Keratinocyte (primary cell): ENCODE data around the gene VANGL2. TPM values are rescaled to one million over a fixed set of nuclear protein-coding genes. Genes with fewer than 3 reads are reported as not detected.

Experiments used
- DNase-seq: peaks from one replicate; pipeline ENCODE4 v3.0.0-alpha.2; 2011; ENCODE audit warnings: low read depth, missing footprints, low spot score
- FAIRE-seq: peaks from 2 replicates; lab custom pipeline; 2011; peaks lifted over from hg19 to GRCh38; lab: Jason Lieb, UNC
- H2AFZ ChIP-seq: 2 replicates; pipeline ENCODE4 v1.6.0; 2012; ENCODE audit warnings: low read length, control low read depth, inconsistent platforms; ENCODE audit not compliant: control insufficient read depth
- H3K27ac ChIP-seq: 2 replicates; pipeline ENCODE4 v1.5.1; 2011; ENCODE audit warnings: low read length; ENCODE audit not compliant: control insufficient read depth, insufficient read depth
- H3K27me3 ChIP-seq: 3 replicates; pipeline ENCODE4 v1.6.0; 2011; ENCODE audit warnings: low read length; ENCODE audit not compliant: control insufficient read depth, insufficient read depth; ENCODE audit errors: extremely low read depth
- H3K36me3 ChIP-seq, 2 experiments: 2 replicates in 1 of 2; 3 replicates in 1 of 2; pipeline ENCODE4 v1.5.1; 2011; ENCODE audit warnings: low read length in 2 of 2, mild to moderate bottlenecking in 1 of 2; ENCODE audit not compliant: control insufficient read depth in 2 of 2, insufficient read depth in 2 of 2; ENCODE audit errors: extremely low read depth in 1 of 2
- H3K4me1 ChIP-seq: 3 replicates; pipeline ENCODE4 v1.5.1; 2011; ENCODE audit warnings: low read length; ENCODE audit not compliant: control insufficient read depth, insufficient read depth; ENCODE audit errors: extremely low read depth
- H3K4me2 ChIP-seq: 3 replicates; pipeline ENCODE4 v1.6.0; 2011; ENCODE audit warnings: low read depth, low read length; ENCODE audit not compliant: control insufficient read depth, insufficient read depth; ENCODE audit errors: extremely low read depth
- H3K4me3 ChIP-seq, 3 experiments: fragments of 200-600 bp in 1 of 3; sonication (generic) in 1 of 3; 2 replicates in 2 of 3; 3 replicates in 1 of 3; pipeline ENCODE4 v1.5.1; 2011 to 2016; ENCODE audit warnings: low read length in 3 of 3, mild to moderate bottlenecking in 3 of 3, control low read depth in 2 of 3, inconsistent platforms in 1 of 3, low read depth in 1 of 3, mixed read lengths in 1 of 3, mixed run types in 1 of 3, moderate library complexity in 1 of 3; ENCODE audit not compliant: control insufficient read depth in 2 of 3, insufficient read depth in 2 of 3; ENCODE audit errors: extremely low read depth in 1 of 3
- H3K79me2 ChIP-seq: 2 replicates; pipeline ENCODE4 v1.6.0; 2012; ENCODE audit warnings: low read length; ENCODE audit not compliant: control insufficient read depth, insufficient read depth
- H3K9ac ChIP-seq: 3 replicates; pipeline ENCODE4 v1.6.0; 2011; ENCODE audit warnings: low read length; ENCODE audit not compliant: control insufficient read depth, insufficient read depth; ENCODE audit errors: extremely low read depth
- H3K9me1 ChIP-seq: 3 replicates; pipeline ENCODE4 v1.6.0; 2011; ENCODE audit warnings: low read length; ENCODE audit not compliant: control insufficient read depth, insufficient read depth; ENCODE audit errors: extremely low read depth
- H3K9me3 ChIP-seq: 2 replicates; pipeline ENCODE4 v1.5.1; 2012; ENCODE audit warnings: low read depth, low read length; ENCODE audit not compliant: control insufficient read depth
- H4K20me1 ChIP-seq: 3 replicates; pipeline ENCODE4 v1.6.0; 2011; ENCODE audit warnings: low read length; ENCODE audit not compliant: control insufficient read depth, insufficient read depth; ENCODE audit errors: extremely low read depth
- CTCF ChIP-seq, 3 experiments: IDR thresholded peaks in 1 of 3; conservative IDR thresholded peaks in 1 of 3; optimal IDR thresholded peaks in 1 of 3; 2 replicates in 2 of 3; 3 replicates in 1 of 3; pipeline versions ENCODE3 to v1.5.1; 2011; ENCODE audit warnings: low read length in 3 of 3, mild to moderate bottlenecking in 3 of 3, moderate library complexity in 2 of 3, control low read depth in 1 of 3, inconsistent platforms in 1 of 3; ENCODE audit not compliant: insufficient read depth in 2 of 3; ENCODE audit errors: extremely low read depth in 1 of 3
- EZH2 ChIP-seq: IDR thresholded peaks from one replicate; pipeline ENCODE4 v1.6.1; 2012; ENCODE audit warnings: inconsistent platforms, mild to moderate bottlenecking, low read length, moderate library complexity
- dilution Hi-C: fragments of 300-500 bp; cut with MboI; formaldehyde crosslinking; loops from one replicate; pipeline ENCODE4 v1.7.0; 2020; ENCODE audit warnings: low sequenced_read_pairs; ENCODE audit not compliant: extremely low pct_ligation_motif_present
- polyA plus RNA-seq, 5 experiments: library from polyadenylated mRNA; depleted of rRNA in 3 of 5; stranded (reverse) in 3 of 5; stranded (forward) in 1 of 5; unstranded in 1 of 5; fragments of >200 nt; gene quantifications; 1 replicate in 1 of 5; 2 replicates in 3 of 5; 3 replicates in 1 of 5; pipeline versions ENCODE4 v1.2.1 to v1.2.3, GENCODE V29; 2011 to 2012; ENCODE audit warnings: missing spikeins in 2 of 5, low read depth in 1 of 5, low replicate concordance in 1 of 5
- small RNA-seq, 3 experiments: library from RNA; depleted of rRNA; stranded (forward); fragments of <200 nt; gene quantifications; one replicate each; pipeline ENCODE3, GENCODE V24; 2012; ENCODE audit warnings: low read depth in 3 of 3, low replicate concordance in 1 of 3; ENCODE audit not compliant: insufficient read length in 3 of 3

The VANGL2 gene
- polyA plus RNA-seq, 1 donor (not counting 4 experiments of a cell fraction or from before 2014, with no cell fraction given), result 10.9 TPM

GRCh38 chr1:160474392-160475242, 74.3 kb downstream of the VANGL2 start:
- Histone ChIP-seq H3K4me2 (no peak overlapping the region), H3K4me3 (no peak overlapping the region), H2AFZ (no peak overlapping the region), H3K27ac (no peak overlapping the region), H3K36me3 (no peaks in the 10 kb centered on the region), H3K9ac (no peak overlapping the region), H3K27me3 (no peaks in the 10 kb centered on the region), H3K4me1 (no peaks in the 10 kb centered on the region), H3K9me1 (no peaks in the 10 kb centered on the region), H3K79me2 (no peaks in the 10 kb centered on the region), H3K9me3 (no peaks in the 10 kb centered on the region), H4K20me1 (no peaks in the 10 kb centered on the region)
- DNase-seq (no peak), FAIRE-seq (no peak)
- dilution Hi-C loops, result no loop called here
- TF ChIP-seq EZH2 (no peak), CTCF (optimal IDR thresholded peaks at IDR 0.05 in 1 of 3, IDR thresholded peaks at IDR 0.05 in 1 of 3, conservative IDR thresholded peaks at IDR 0.05 in 1 of 3; ENCODE audit: extremely low read depth in 1 of 3, insufficient read depth in 2 of 3, low read length in 3 of 3) (no peak)

Small RNA genes lying within 50 kb of the gene (small RNA-seq; reads per million reads assigned to genes)
- 0 reads per million in 3 experiments for gene RNU4-42P

Other genes starting within 250 kb of the VANGL2 start
- gene ATP1A4, start 249.0 kb upstream of the VANGL2 start, polyA plus RNA-seq, result not detected in 3 replicates
- gene CASQ1, start 210.0 kb upstream of the VANGL2 start, polyA plus RNA-seq, result not detected in 3 replicates
- 367 to 495 TPM (median 484 TPM) in 3 replicates for gene PEA15, start 195.2 kb upstream of the VANGL2 start, polyA plus RNA-seq
- 59.5 to 83.1 TPM (median 81.2 TPM) in 3 replicates for gene DCAF8, start 138.0 kb upstream of the VANGL2 start, polyA plus RNA-seq
- 40.6 to 48.7 TPM (median 44.3 TPM) in 3 replicates for gene PEX19, start 115.4 kb upstream of the VANGL2 start, polyA plus RNA-seq
- 157 to 169 TPM (median 164 TPM) in 3 replicates for gene COPA, start 57.3 kb upstream of the VANGL2 start, polyA plus RNA-seq
- gene NCSTN, start 57.2 kb upstream of the VANGL2 start, polyA plus RNA-seq, result 111 to 150 TPM (median 112 TPM) in 3 replicates
- 0.10 to 0.17 TPM (median 0.13 TPM) in 3 replicates for gene NHLH1, start 33.5 kb upstream of the VANGL2 start, polyA plus RNA-seq
- gene SLAMF6, start 122.7 kb downstream of the VANGL2 start, polyA plus RNA-seq, result 0.03 TPM in 1 of 3 replicates, not detected in the others
- 0.01 TPM in 1 of 3 replicates, not detected in the others for gene CD84, start 178.9 kb downstream of the VANGL2 start, polyA plus RNA-seq
- 0.06 TPM in 1 of 3 replicates, not detected in the others for gene SLAMF1, start 246.5 kb downstream of the VANGL2 start, polyA plus RNA-seq